GM23248 (cell line): ENCODE measurements around the gene SYNE3. TPM values are rescaled to one million over a fixed set of nuclear protein-coding genes. Genes with fewer than 3 reads are reported as not detected.

ENCODE experiments used
- DNase-seq: peaks from one replicate; pipeline ENCODE4 v3.0.0-alpha.2; 2015
- H2AFZ ChIP-seq: fragments of 200-600 bp; sonication (generic); 2 replicates; pipeline ENCODE4 v1.6.1; 2016; ENCODE audit warnings: antibody characterized with exemption
- H3F3A ChIP-seq: fragments of 200-600 bp; sonication (generic); 2 replicates; pipeline ENCODE4 v1.6.1; 2016; ENCODE audit warnings: mild to moderate bottlenecking, antibody characterized with exemption, mixed run types; ENCODE audit not compliant: insufficient read depth
- H3K27ac ChIP-seq: fragments of 200-600 bp; sonication (generic); 2 replicates; pipeline ENCODE4 v1.5.1; 2016; ENCODE audit warnings: mild to moderate bottlenecking
- H3K27me3 ChIP-seq: fragments of 200-600 bp; sonication (generic); replicated peaks from 2 replicates; pipeline ENCODE4 v1.6.1; 2016; ENCODE audit warnings: mild to moderate bottlenecking; ENCODE audit not compliant: insufficient read depth
- H3K36me3 ChIP-seq: fragments of 200-600 bp; sonication (generic); 2 replicates; pipeline ENCODE4 v1.6.1; 2016; ENCODE audit warnings: low read depth, mild to moderate bottlenecking
- H3K4me1 ChIP-seq: fragments of 200-600 bp; sonication (generic); 2 replicates; pipeline ENCODE4 v1.6.1; 2016; ENCODE audit warnings: mild to moderate bottlenecking; ENCODE audit not compliant: insufficient read depth
- H3K4me2 ChIP-seq: fragments of 200-600 bp; sonication (generic); one replicate; pipeline ENCODE4 v1.6.1; 2016; ENCODE audit warnings: mild to moderate bottlenecking; ENCODE audit not compliant: unreplicated experiment
- H3K4me3 ChIP-seq: fragments of 200-600 bp; sonication (generic); 2 replicates; pipeline ENCODE4 v1.5.1; 2016; ENCODE audit warnings: mild to moderate bottlenecking
- H3K79me2 ChIP-seq: fragments of 200-600 bp; sonication (generic); 2 replicates; pipeline ENCODE4 v1.6.1; 2016; ENCODE audit warnings: mild to moderate bottlenecking; ENCODE audit not compliant: insufficient read depth
- H3K9ac ChIP-seq: fragments of 200-600 bp; sonication (generic); 2 replicates; pipeline ENCODE4 v1.6.1; 2016; ENCODE audit warnings: mild to moderate bottlenecking
- H3K9me2 ChIP-seq: fragments of 200-600 bp; sonication (generic); 2 replicates; pipeline ENCODE4 v1.6.1; 2016; ENCODE audit warnings: mixed run types, mild to moderate bottlenecking, moderate library complexity; ENCODE audit not compliant: insufficient read depth
- H3K9me3 ChIP-seq: fragments of 200-600 bp; sonication (generic); one replicate; pipeline ENCODE4 v1.6.1; 2017; ENCODE audit warnings: low read depth
- H4K20me1 ChIP-seq: fragments of 200-600 bp; sonication (generic); 2 replicates; pipeline ENCODE4 v1.6.0; 2016; ENCODE audit not compliant: insufficient read depth
- EZH2 ChIP-seq: fragments of 200-600 bp; sonication (generic); IDR thresholded peaks from 2 replicates; pipeline ENCODE4 v1.6.1; 2018; ENCODE audit warnings: antibody characterized with exemption, mild to moderate bottlenecking; ENCODE audit not compliant: insufficient read depth, poor library complexity, severe bottlenecking
- EZH2phosphoT487 ChIP-seq: fragments of 200-600 bp; sonication (generic); IDR thresholded peaks from 2 replicates; pipeline ENCODE4 v1.6.1; 2018; ENCODE audit warnings: antibody characterized with exemption, moderate library complexity, mild to moderate bottlenecking, low read depth; ENCODE audit not compliant: insufficient read depth
- WGBS, 2 experiments: methylation state at CpG; one replicate each; pipeline ENCODE4 v1.1.6; 2015 to 2017; ENCODE audit warnings: low lambda C conversion rate in 2 of 2, low coverage in 1 of 2; ENCODE audit errors: missing lambda C conversion rate in 2 of 2; 5-methylcytosine and 5-hydroxymethylcytosine counted together
- in situ Hi-C: fragments of 300-500 bp; cut with MboI; formaldehyde crosslinking; loops from 2 replicates; pipeline ENCODE4 v1.15.0; 2020
- polyA plus RNA-seq: library from polyadenylated mRNA; unstranded; fragments of >200 nt; fragmentation: Nextera tagmentation; extraction: Ambion mirVana; gene quantifications from 2 replicates; pipeline ENCODE4 v1.2.1, GENCODE V29; 2016
- small RNA-seq: library from RNA; depleted of rRNA; stranded (forward); fragments of <200 nt; gene quantifications from one replicate; pipeline ENCODE3, GENCODE V24; 2014; ENCODE audit warnings: low read depth, low replicate concordance
- total RNA-seq: library from RNA; depleted of rRNA; stranded (reverse); fragments of >200 nt; shearing (Covaris generic); gene quantifications from 2 replicates; pipeline ENCODE4 v1.2.3, GENCODE V29; 2014; rRNA removed

SYNE3 gene
- total and polyA plus RNA-seq, 2 experiments from 2014 or later, result 1.2 to 4.8 TPM

DNA sequence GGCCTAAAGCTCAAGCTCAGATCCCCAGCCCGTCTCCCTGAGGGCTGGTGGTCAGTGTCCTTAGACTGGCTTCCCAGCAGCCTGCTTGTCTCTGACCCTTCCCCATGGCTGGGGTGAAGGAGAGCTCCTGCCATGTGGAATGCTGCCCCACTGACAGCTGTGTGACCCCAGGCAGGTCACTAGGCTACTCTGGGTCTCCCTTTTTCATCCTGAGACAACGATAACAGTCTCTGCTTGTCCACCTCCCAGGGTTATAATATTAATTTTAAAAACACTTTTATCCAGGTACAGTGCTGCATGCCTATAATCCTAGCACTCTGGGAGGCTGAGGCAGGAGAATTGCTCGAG, 47.3 kb downstream of the SYNE3 start:
- Histone ChIP-seq H2AFZ (no peak overlapping the region), H3K4me3 (no peak overlapping the region), H3K27me3 (no peaks in the 10 kb centered on the region), H3K9ac (no peak overlapping the region), H3K9me2 (no peaks in the 10 kb centered on the region), H3K4me1 (0 out of 2 replicates have a peak, but pooled peaks cover 5% of the 10 kb centered on the region), H3K36me3 (no peaks in the 10 kb centered on the region), H3K4me2 (no peak overlapping the region), H3F3A (no peaks in the 10 kb centered on the region), H3K27ac (no peak overlapping the region), H3K79me2 (no peaks in the 10 kb centered on the region), H4K20me1 (no peaks in the 10 kb centered on the region), H3K9me3 (no peaks in the 10 kb centered on the region)
- TF ChIP-seq EZH2phosphoT487 (no peak), EZH2 (no peak)
- WGBS, 2 experiments, result 74 to 80% methylated on average over 3 of the region's 3 CpGs
- in situ Hi-C loops, result no loop called here
- DNase-seq, result no peak

DNA sequence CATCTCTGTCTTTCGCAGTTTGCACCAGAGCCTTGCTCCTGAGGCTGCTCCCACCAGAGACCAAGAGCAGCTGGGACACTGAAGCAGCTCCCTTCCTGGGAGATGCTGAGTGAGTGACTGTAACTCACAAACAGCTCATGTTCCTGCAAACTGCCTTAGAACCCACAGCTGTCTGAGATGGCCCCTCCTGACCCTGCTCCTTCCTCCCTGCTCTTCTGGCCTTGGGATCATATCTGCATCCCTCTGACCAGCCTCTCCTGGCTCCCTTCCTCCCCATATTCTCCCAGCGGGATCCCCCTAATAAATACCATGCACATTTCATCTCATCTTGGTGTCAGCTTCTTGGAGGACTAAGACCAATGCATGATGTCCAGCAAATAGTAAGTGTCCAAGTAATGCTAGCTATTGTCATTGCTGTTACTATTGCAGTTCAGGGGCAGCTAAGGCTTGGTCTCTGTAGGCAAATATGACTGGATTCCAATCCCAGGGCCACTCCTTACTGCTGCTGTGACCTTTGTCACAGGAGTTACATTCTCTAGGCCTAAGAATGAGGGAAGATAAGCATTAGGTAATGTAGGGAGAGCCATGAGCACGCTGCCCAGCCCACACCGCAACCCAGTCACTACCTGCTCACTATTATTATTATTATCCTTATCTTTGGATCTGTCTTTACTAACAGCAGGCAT, 47.9 kb downstream of the SYNE3 start:
- Histone ChIP-seq H3K79me2 (no peaks in the 10 kb centered on the region), H2AFZ (no peak overlapping the region), H3K4me2 (no peak overlapping the region), H3K4me3 (no peak overlapping the region), H3K4me1 (0 out of 2 replicates have a peak, but pooled peaks cover 5% of the 10 kb centered on the region), H3K9ac (no peak overlapping the region), H3K9me2 (no peaks in the 10 kb centered on the region), H3K27ac (no peak overlapping the region), H4K20me1 (no peaks in the 10 kb centered on the region), H3F3A (no peaks in the 10 kb centered on the region), H3K36me3 (no peaks in the 10 kb centered on the region), H3K9me3 (no peaks in the 10 kb centered on the region), H3K27me3 (no peaks in the 10 kb centered on the region)
- no peak for DNase-seq
- 96 to 98% methylated on average over 4 of the region's 4 CpGs for WGBS, 2 experiments
- in situ Hi-C loops, result no loop called here
- TF ChIP-seq EZH2, result no peak

DNA sequence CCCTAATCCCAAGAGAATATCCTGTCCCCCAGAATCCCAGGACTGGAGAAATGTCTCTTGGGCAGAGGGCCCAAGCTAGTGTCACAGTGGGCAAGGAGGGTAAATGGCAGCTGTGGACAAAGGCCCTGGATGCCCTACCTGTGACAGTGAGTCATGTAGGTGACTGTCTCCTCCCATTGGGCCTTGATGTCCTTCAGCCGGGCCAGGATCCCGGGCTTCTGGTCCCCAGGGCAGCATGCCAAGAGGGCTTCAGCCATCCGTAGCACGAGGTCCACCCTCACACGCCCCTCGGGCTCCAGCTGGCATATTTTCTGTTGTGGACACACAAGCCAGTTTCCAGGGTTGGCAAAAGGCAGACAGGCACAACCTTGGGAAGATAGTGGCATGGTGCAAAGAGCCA, 48.8 kb downstream of the SYNE3 start:
- Histone ChIP-seq H2AFZ (no peak overlapping the region), H3K9ac (no peak overlapping the region), H4K20me1 (no peaks in the 10 kb centered on the region), H3K27ac (no peak overlapping the region), H3K27me3 (no peaks in the 10 kb centered on the region), H3K36me3 (no peaks in the 10 kb centered on the region), H3F3A (no peaks in the 10 kb centered on the region), H3K9me3 (no peaks in the 10 kb centered on the region), H3K4me2 (no peak overlapping the region), H3K9me2 (no peaks in the 10 kb centered on the region), H3K79me2 (no peaks in the 10 kb centered on the region), H3K4me1 (0 out of 2 replicates have a peak, but pooled peaks cover 5% of the 10 kb centered on the region), H3K4me3 (no peak overlapping the region)
- DNase-seq, result no peak
- in situ Hi-C loops, result no loop called here
- no peak for TF ChIP-seq EZH2
- no peak for TF ChIP-seq EZH2phosphoT487
- whole genome bisulfite sequencing, 2 experiments, result 71 to 74% methylated on average over 6 of the region's 6 CpGs

DNA sequence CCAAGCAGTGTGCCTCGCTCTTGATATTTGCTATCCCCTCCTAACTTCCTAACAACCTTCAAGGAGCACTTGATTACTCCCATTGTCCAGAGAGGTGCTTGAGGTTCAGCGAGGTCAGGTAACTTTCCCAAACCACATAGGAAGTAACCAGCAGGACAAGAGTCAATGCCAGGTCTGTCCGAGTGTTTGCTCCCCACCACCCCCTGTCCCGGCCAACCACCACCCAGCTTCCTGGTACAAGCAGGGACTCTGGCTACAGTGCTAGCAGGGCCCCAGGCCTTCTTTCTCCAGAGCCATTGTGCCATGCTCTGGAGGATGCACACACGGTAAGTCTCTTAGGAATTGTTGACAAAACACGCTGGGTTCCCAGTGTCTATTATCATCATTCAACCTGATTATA, 49.2 kb downstream of the SYNE3 start:
- in situ Hi-C loops, result no loop called here
- Histone ChIP-seq H3K9ac (no peak overlapping the region), H3K9me3 (no peaks in the 10 kb centered on the region), H3K36me3 (no peaks in the 10 kb centered on the region), H4K20me1 (no peaks in the 10 kb centered on the region), H3K4me1 (0 out of 2 replicates have a peak, but pooled peaks cover 5% of the 10 kb centered on the region), H2AFZ (no peak overlapping the region), H3K4me3 (no peak overlapping the region), H3K4me2 (no peak overlapping the region), H3F3A (no peaks in the 10 kb centered on the region), H3K27ac (no peak overlapping the region), H3K27me3 (no peaks in the 10 kb centered on the region), H3K79me2 (no peaks in the 10 kb centered on the region), H3K9me2 (no peaks in the 10 kb centered on the region)
- TF ChIP-seq EZH2 (no peak), EZH2phosphoT487 (no peak)
- DNase-seq, result no peak
- WGBS, 2 experiments, result 92 to 93% methylated on average over 6 of the region's 6 CpGs

Small RNAs within 50 kb of the gene (small RNA-seq; reads per million reads assigned to genes)
- not detected for gene SCARNA13

Other genes starting within 250 kb of the SYNE3 start
- gene CLMN, start 196.7 kb downstream of the SYNE3 start, total RNA-seq, result 0.11 and 0.76 TPM in 2 replicates
- gene CLMN, start 196.7 kb downstream of the SYNE3 start, polyA plus RNA-seq, result 0.20 and 0.53 TPM in 2 replicates
- gene GLRX5, start 18.4 kb upstream of the SYNE3 start, total RNA-seq, result 38.6 and 46.0 TPM in 2 replicates
- 48.7 and 48.9 TPM in 2 replicates for gene GLRX5, start 18.4 kb upstream of the SYNE3 start, polyA plus RNA-seq
- not detected in 2 replicates for gene TCL1B, start 169.8 kb upstream of the SYNE3 start, total RNA-seq
- not detected in 2 replicates for gene TCL1B, start 169.8 kb upstream of the SYNE3 start, polyA plus RNA-seq
- not detected in 2 replicates for gene TCL1A, start 197.5 kb upstream of the SYNE3 start, total RNA-seq
- gene TCL1A, start 197.5 kb upstream of the SYNE3 start, polyA plus RNA-seq, result not detected in 2 replicates